PC-3 (cell line): ENCODE measurements around the gene UQCRH. TPM values are rescaled to one million over a fixed set of nuclear protein-coding genes. Genes with fewer than 3 reads are reported as not detected.

Experiments
- ATAC-seq: fragments of 200-7000 bp; cut with Tn5 transposase; 2 replicates; pipeline ENCODE4 v1.9.1; 2020; ENCODE audit warnings: mild to moderate bottlenecking, moderate library complexity
- BruUV-seq: library from RNA; stranded (reverse); fragments of 400-500 nt; replicated peaks from 2 replicates; lab custom pipeline; 2021; lab: Mats Ljungman, UMichigan
- CTCF ChIA-PET: fragments of 300-600 bp; sonication (Branson Sonifier 250); formaldehyde crosslinking; loops from one replicate; lab custom pipeline; 2022; ENCODE audit warnings: antibody characterized with exemption; lab: Charles Lee
- POLR2A ChIA-PET: fragments of 300-600 bp; sonication (Branson Sonifier 250); formaldehyde crosslinking; loops from one replicate; lab custom pipeline; 2022; ENCODE audit warnings: antibody characterized with exemption; ENCODE audit not compliant: unreplicated experiment; lab: Charles Lee
- DNase-seq: peaks from one replicate; pipeline ENCODE4 v3.0.0-alpha.2; 2015
- H2AFZ ChIP-seq: fragments of 300-600 bp; sonication (generic); 2 replicates; pipeline ENCODE4 v1.6.0; 2016; ENCODE audit warnings: antibody characterized with exemption, low read length
- H3F3A ChIP-seq: fragments of 300-600 bp; sonication (generic); one replicate; pipeline ENCODE4 v1.6.0; 2017; ENCODE audit warnings: antibody characterized with exemption, low read length, control low read depth, mild to moderate bottlenecking; ENCODE audit not compliant: unreplicated experiment
- H3K27ac ChIP-seq: fragments of 300-600 bp; sonication (generic); 2 replicates; pipeline ENCODE4 v1.5.1; 2016; ENCODE audit warnings: mild to moderate bottlenecking, low read length
- H3K27me3 ChIP-seq: fragments of 300-600 bp; sonication (generic); 2 replicates; pipeline ENCODE4 v1.6.1; 2016; ENCODE audit warnings: low read length, mixed read lengths
- H3K36me3 ChIP-seq: fragments of 300-600 bp; sonication (generic); 2 replicates; pipeline ENCODE4 v1.6.1; 2016; ENCODE audit warnings: low read depth, mixed run types, low read length, mixed read lengths
- H3K4me1 ChIP-seq: fragments of 300-600 bp; sonication (generic); 2 replicates; pipeline ENCODE4 v1.5.1; 2016; ENCODE audit warnings: low read length; ENCODE audit not compliant: insufficient read depth
- H3K4me2 ChIP-seq: fragments of 300-600 bp; sonication (generic); 2 replicates; pipeline ENCODE4 v1.6.0; 2016; ENCODE audit warnings: low read length
- H3K4me3 ChIP-seq: fragments of 300-600 bp; sonication (generic); 2 replicates; pipeline ENCODE4 v1.5.1; 2016; ENCODE audit warnings: mild to moderate bottlenecking, low read length, mixed read lengths
- H3K79me2 ChIP-seq: fragments of 300-600 bp; sonication (generic); 2 replicates; pipeline ENCODE4 v1.6.1; 2017; ENCODE audit warnings: low read length, mixed read lengths
- H3K9ac ChIP-seq: fragments of 300-600 bp; sonication (generic); 2 replicates; pipeline ENCODE4 v1.6.0; 2016; ENCODE audit warnings: mild to moderate bottlenecking, low read length
- H3K9me2 ChIP-seq: fragments of 300-600 bp; sonication (generic); replicated peaks from 2 replicates; pipeline ENCODE4 v1.6.1; 2016; ENCODE audit warnings: mixed run types, low read length, mixed read lengths
- H3K9me3 ChIP-seq: fragments of 300-600 bp; sonication (generic); 2 replicates; pipeline ENCODE4 v1.6.1; 2016; ENCODE audit warnings: low read length, mixed read lengths
- H4K20me1 ChIP-seq: fragments of 300-600 bp; sonication (generic); 2 replicates; pipeline ENCODE4 v1.6.1; 2016; ENCODE audit warnings: low read length, mixed read lengths
- EZH2 ChIP-seq: fragments of 300-600 bp; sonication (generic); IDR thresholded peaks from one replicate; pipeline ENCODE4 v1.6.1; 2017; ENCODE audit warnings: antibody characterized with exemption, mild to moderate bottlenecking, low read length; ENCODE audit not compliant: unreplicated experiment
- EZH2phosphoT487 ChIP-seq: fragments of 300-600 bp; sonication (generic); IDR thresholded peaks from 2 replicates; pipeline ENCODE4 v1.6.1; 2018; ENCODE audit warnings: mild to moderate bottlenecking, antibody characterized with exemption, low read length, borderline replicate concordance
- intact Hi-C: fragments of 100-400 bp; cut with micrococcal nuclease; formaldehyde crosslinking; loops from 2 replicates; pipeline ENCODE4 v1.9.0; 2023
- total RNA-seq: library from RNA; depleted of rRNA; stranded (reverse); fragments of >200 nt; gene quantifications from 2 replicates; pipeline ENCODE4 v1.2.3, GENCODE V29; 2014
- TF ChIP-seq, protein P1 (sequence below): fragments of 300-600 bp; sonication (generic); conservative IDR thresholded peaks from 2 replicates; pipeline ENCODE4 v1.5.1; 2017; ENCODE audit warnings: antibody characterized with exemption, low read depth, mild to moderate bottlenecking, low read length

The UQCRH gene
- total RNA-seq, 1 experiment from 2014 or later, result 885 TPM

DNA sequence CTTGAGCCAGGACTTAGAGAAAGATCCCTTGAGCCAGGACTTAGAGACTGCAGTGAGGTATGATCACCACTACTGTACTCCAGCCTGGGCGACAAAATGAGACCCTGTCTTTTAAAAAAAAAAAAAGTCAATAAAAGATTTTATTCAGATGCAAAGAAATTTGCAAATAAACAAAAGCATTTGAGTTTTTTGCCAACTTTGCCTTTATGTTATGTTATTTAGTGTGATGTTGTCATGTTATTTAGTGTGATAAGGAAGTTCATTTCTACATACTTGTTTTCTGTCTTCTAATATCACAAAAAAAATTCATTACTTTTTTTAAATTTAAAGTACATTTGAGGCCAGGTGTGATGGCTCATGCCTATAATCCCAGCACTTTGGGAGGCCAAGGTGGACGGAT, 47.0 kb upstream of the UQCRH start:
- TF ChIP-seq, protein P1, sequence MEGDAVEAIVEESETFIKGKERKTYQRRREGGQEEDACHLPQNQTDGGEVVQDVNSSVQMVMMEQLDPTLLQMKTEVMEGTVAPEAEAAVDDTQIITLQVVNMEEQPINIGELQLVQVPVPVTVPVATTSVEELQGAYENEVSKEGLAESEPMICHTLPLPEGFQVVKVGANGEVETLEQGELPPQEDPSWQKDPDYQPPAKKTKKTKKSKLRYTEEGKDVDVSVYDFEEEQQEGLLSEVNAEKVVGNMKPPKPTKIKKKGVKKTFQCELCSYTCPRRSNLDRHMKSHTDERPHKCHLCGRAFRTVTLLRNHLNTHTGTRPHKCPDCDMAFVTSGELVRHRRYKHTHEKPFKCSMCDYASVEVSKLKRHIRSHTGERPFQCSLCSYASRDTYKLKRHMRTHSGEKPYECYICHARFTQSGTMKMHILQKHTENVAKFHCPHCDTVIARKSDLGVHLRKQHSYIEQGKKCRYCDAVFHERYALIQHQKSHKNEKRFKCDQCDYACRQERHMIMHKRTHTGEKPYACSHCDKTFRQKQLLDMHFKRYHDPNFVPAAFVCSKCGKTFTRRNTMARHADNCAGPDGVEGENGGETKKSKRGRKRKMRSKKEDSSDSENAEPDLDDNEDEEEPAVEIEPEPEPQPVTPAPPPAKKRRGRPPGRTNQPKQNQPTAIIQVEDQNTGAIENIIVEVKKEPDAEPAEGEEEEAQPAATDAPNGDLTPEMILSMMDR, result no peak
- TF ChIP-seq EZH2phosphoT487, result no peak
- no peak for TF ChIP-seq EZH2
- CTCF ChIA-PET, result no interaction called here

DNA sequence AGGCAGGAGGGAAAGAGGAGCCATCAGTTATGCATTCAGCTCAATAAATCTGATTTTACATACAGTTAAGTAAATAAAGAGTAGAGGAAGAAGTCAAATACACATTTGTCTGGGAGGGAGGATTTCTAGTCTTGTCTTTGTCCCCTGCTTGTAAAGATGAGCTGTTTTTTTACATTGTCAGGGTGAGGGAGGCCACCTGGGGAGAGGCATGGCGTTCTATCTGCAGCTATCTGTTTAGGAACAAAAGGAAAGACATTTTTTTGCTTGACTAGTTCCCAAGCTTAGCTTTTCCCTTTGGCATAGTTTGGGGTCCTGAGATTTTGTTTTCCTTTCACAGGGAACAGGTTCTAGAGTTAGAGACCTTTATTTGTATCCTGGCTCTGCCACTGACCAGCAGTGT, 41.0 kb upstream of the UQCRH start:
- intact Hi-C loops, result no loop called here
- Histone ChIP-seq H3K4me2 (no peak overlapping the region), H3F3A (no peaks in the 10 kb centered on the region), H3K79me2 (no peaks in the 10 kb centered on the region), H3K4me3 (no peak overlapping the region), H3K9me2 (no peaks in the 10 kb centered on the region), H3K9me3 (no peaks in the 10 kb centered on the region), H2AFZ (no peak overlapping the region), H3K27ac (no peak overlapping the region), H3K4me1 (no peaks in the 10 kb centered on the region), H3K27me3 (no peaks in the 10 kb centered on the region), H3K36me3 (peaks cover 71% of the 10 kb centered on the region), H3K9ac (no peak overlapping the region), H4K20me1 (no peaks in the 10 kb centered on the region)
- TF ChIP-seq EZH2phosphoT487 (no peak), EZH2 (no peak)
- TF ChIP-seq, protein P1, result no peak
- POLR2A ChIA-PET, result interaction anchor here (0.6 kb wide), 1 partner anchor 28 kb away, joined by 5 read pairs; no protein-coding TSS in a partner anchor
- ATAC-seq, result no peak
- DNase-seq, result no peak
- CTCF ChIA-PET, result no interaction called here
- no TSS peak for BruUV-seq

More for the DNA sequence above, 47.0 kb upstream of the UQCRH start:
- no peaks in the 10 kb centered on the region for H3F3A ChIP-seq
- no peak overlapping the region for H3K4me2 ChIP-seq
- ATAC-seq (no peak), DNase-seq (no peak)
- H3K9me2 ChIP-seq, result no peaks in the 10 kb centered on the region
- no TSS peak for BruUV-seq
- intact Hi-C loops, result no loop called here
- POLR2A ChIA-PET, result no interaction called here
- no peak overlapping the region for H3K9ac ChIP-seq
- peaks cover 42% of the 10 kb centered on the region; the same call in 1 of the 2 replicates for H3K36me3 ChIP-seq
- no peaks in the 10 kb centered on the region for H4K20me1 ChIP-seq
- H2AFZ ChIP-seq, result no peak overlapping the region
- no peak overlapping the region for H3K27ac ChIP-seq
- no peaks in the 10 kb centered on the region for H3K27me3 ChIP-seq
- no peaks in the 10 kb centered on the region for H3K9me3 ChIP-seq
- no peaks in the 10 kb centered on the region for H3K4me1 ChIP-seq
- no peaks in the 10 kb centered on the region for H3K79me2 ChIP-seq
- no peak overlapping the region for H3K4me3 ChIP-seq

DNA sequence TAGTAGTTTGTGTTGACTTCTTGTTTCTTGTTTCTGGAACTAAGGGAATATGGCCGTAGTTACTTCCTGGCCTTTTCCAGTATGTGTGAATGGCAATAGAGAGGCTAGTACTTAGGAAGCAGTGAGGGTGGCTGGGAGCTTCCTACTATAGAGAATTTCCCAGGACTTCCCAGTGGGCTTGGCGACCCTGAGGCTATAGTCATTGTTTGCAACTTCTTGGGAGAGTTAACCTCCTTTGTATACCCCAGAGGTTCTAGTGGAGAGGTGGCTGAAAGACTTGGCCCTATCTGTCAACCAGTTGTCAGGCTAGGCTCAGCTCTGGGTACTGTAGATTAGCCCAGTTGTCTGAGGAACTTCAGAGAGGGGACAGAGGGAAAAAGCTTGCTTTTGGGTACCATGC, 40.4 kb upstream of the UQCRH start:
- Histone ChIP-seq H3K79me2 (no peaks in the 10 kb centered on the region), H3K9me3 (no peaks in the 10 kb centered on the region), H3K27ac (no peak overlapping the region), H3K9me2 (no peaks in the 10 kb centered on the region), H3K4me2 (no peak overlapping the region), H3F3A (no peaks in the 10 kb centered on the region), H3K4me1 (no peaks in the 10 kb centered on the region), H3K36me3 (peaks cover 76% of the 10 kb centered on the region), H3K27me3 (no peaks in the 10 kb centered on the region), H3K9ac (no peak overlapping the region), H3K4me3 (no peak overlapping the region), H4K20me1 (no peaks in the 10 kb centered on the region), H2AFZ (no peak overlapping the region)
- ATAC-seq (no peak), DNase-seq (no peak)
- ChIA-PET CTCF (no interaction called here), POLR2A (no interaction called here)
- intact Hi-C loops, result no loop called here
- TF ChIP-seq, protein P1, result no peak
- no peak for TF ChIP-seq EZH2
- no peak for TF ChIP-seq EZH2phosphoT487
- BruUV-seq, result no TSS peak
